HG03175 (cell line): ENCODE data around the gene DENND6B.

ENCODE experiments used
- ATAC-seq: cut with Tn5 transposase; IDR thresholded peaks from one replicate; pipeline ENCODE4 v1.9.1; 2021; ENCODE audit warnings: mild to moderate bottlenecking, moderate library complexity; ENCODE audit not compliant: unreplicated experiment

Gene DENND6B

DNA sequence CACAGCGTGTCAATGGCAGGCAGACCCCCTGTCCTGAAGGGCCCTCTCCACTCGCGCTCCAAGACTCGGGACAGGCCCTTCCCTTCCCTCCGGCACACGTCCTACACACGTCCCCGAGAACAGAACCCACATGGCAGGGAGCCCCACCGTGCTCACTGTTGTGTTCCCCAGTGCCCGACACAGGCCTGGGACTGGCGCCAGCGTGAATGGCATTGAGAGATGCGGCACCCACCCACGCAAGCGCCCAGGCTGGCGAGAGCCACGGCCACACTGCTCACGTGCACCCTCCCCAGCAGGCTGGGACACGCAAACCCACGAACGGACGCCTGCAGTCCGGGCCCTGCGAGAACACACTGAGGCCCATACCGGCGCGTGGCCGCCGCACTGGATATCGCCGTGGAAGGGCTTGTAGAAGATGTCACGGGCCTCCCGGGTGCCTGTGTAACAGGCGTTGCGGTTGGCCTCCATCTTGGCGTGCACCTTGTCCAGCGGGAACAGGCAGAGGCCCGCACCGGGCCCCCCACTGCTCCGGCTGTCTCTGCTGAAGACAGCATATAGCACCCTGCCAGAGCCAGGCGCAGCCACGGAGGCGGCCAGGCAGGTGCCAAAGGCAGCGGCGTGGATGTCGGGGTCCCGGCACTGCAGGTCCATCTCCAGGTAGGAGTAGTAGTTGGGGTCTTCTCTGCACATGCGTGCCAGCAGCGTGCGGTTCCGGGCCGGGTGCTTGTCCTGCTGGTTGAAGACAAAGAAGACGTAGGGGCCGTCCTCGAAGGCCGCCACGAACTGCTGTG is 37.5 kb downstream of the DENND6B start:
- ATAC-seq = no peak

DNA sequence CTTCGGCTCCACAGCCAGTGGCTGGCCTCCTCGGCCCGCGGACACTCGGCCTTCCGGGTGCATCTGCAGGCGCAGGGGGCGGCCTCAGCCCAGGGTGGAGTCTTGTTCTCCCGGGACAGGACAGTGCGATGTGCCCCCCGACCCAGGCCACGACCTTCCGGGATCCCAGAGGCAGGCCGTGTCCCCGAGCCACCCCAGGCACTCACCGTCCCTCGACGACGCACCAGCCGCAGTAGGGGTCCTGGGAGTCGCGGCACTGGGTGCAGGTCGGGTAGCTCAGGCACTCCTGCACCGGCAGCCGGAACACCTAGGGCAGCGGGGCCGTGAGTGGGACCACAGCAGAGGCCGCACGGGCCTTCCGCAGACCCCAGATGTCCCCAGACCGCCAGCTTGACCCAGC is 39.1 kb downstream of the DENND6B start:
- no peak for ATAC-seq

DNA sequence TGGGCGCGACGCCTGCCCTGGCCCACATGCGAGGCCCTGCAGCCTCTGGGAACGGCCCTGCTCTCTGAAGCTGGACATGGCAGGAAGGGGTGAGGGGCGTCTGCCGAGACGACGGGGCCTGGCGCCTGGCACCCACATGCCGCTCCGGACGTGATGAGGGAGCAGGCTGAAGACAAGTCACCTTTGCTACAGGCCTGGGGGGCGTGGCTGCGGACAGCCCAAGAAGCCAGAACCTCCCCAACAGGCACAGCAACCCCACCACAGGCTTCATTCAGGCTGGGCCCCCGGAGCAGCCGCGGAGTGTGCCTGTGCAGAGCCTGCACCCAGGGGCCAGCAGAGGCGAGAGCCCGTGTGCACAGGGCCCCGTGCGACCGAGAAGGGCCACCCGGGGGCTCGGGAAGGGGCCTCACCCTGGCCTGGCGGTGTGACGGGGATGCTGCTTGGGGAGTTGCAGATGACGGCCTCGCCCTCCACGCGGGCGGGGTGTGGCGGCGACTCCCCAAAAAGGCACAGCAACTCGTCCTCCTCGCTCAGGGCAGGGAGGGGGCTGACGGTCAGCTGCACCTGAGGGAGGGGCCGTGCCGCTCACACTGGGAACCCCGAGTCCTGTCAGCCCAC is 40.0 kb downstream of the DENND6B start:
- no peak for ATAC-seq

DNA sequence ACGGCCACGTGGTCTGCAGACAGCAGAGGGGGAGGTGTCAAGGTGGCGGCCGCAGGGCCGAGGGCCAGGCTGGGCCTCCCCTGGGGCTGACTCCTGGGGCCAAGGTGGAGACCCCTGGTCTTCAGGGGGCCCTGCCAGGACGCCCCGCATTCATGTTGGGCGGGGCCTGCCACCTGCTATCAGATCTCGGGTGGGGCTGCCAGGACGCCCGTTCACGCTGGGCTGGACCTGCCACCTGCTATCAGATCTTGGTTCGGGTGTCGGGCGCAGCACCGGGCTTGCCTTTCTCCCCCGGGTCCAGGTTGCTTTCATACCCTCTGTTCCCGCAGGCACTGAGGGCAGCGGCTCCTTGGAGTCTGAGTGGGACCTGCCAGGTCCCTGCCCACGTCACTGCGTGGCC is 40.5 kb downstream of the DENND6B start:
- ATAC-seq = no peak

DNA sequence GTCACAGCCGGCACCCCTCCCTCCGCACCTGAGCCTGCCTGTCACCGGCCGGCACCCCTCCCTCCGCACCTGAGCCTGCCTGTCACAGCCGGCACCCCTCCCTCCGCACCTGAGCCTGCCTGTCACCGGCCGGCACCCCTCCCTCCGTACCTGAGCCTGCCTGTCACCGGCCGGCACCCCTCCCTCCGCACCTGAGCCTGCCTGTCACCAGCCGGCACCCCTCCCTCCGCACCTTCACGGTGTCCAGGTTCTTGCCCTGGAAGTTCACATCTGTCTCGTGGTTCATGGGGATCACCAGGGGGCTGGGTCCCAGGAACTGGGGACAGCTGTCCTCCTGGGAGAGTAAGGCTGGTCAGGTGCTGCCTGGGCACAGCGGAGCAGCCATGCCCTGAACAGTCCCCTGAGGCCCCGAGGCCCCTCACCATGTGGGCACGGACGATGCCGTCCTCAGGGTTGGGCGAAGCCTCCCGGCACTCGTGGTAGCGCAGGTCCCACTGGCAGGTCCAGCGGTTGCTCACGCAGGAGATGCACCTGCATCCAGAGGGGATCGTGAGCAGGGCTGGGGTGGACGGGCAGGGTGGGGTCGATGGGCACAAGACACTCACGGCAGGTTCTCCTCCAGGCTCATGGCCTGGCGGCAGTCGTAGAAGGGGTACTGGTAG is 41.1 kb downstream of the DENND6B start:
- no peak for ATAC-seq

DNA sequence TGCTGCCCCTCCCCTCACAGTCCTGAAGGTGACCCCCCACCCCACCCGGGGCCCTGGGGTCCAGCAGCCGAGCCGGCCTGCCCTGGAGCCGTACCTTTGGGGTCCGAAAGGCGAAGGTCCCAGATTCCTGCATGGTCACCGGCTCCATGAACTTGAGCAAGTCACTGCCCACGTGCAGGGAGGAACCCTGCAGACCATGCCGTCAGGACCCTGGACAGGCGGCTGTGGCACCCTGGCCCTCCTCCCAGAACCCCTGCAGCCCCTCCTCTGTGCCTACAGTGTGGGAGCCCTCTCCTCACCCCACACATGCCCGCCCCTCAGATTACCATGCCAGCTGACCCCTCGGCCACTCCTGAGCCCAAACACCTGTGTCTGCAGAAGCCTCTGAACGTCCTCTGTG is 42.3 kb downstream of the DENND6B start:
- ATAC-seq = no peak

DNA sequence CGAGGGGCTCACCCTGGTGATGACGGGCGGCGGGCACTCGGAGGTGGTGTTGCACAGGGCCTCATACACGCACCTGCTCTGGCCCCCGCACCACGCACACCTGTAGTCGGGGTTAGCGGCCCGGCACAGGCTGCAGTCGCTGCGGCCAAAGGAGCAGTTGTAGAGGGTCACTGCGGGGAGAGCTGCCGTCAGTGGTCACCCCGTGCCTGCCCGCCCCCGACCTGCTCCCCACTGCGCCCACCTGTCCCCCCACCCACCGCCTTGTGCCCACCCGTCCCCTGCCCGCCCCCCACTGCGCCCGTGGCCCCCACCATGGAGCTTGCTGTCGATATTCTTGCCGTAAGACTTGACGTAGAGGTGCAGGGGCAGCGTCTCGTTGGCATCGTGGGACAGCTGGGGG is 43.0 kb downstream of the DENND6B start:
- no peak for ATAC-seq

DNA sequence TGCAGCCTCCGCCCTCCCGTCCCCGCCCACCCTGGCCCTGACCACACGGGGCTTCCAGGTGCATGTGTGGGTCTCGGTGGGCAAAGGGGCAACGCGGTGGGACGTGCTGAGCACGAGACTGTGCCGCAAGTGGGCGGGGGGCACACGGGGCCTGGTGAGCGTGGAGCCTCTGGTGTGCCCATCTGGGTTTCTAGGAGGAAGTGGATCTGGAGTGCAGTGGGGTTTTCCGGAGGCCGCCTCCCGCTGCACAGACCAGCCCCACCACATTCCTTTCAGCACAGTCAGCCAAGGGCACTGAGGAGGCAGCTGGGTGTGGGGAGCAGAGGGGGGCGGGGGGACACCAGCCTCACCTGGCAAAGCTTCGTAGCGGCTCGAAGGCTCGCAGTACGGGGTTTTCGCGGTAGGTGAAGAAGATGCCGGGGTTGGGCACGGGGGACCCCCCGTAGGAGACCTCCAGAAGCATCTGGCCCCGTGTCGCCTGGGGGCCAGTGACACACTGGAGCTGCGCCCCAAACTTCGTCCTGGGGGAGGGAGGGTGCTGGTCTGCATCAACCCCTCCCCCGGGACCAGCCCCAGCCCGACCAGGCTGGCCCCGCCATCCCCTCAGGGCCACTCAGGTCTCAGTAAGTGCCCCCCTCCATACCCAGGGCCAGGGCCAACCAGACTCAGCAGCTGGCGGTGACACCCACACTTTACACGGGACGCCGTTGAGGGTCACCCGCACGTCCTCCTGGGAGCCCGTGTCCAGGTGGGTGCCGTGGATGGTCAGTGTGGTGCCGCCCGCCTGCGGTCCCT is 44.3 kb downstream of the DENND6B start:
- no peak for ATAC-seq

DNA sequence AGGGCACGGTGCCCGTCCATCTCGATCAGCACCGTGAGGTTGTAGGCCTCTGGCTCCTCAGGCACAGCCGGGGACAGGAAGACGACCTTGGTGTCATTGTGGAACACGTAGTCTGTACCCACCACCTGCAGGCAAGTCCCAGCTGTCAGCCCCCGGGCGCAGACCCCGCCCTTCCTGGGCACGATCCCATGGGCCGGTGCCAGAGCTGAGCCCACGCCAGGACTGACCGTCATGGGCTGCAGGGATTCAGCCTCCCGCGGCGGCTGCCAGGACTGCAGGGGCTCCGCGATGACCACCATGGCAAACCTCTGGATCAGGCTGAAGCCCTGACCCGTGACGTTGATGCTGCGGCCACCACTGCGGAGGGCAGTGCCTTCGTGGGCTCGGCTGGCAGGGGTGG is 44.9 kb downstream of the DENND6B start:
- ATAC-seq = no peak

DNA sequence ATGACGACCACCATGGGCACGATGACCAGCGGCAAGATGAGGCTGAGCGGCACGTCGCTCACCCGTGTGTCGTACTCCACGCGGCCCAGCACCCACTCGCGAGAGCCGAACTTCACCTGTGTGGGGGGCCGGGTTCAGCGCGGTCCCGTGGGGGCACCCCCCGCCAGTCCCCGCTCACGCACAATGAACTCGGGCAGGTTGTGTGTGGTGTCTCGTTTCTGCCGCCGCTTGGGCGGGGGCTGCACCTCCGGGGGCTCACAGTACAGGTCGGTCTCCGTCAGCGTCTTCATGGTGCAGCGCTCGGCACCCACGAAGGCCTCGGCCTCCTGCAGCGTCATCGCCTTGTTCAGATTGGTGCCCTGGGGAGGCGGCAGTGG is 45.4 kb downstream of the DENND6B start:
- ATAC-seq = no peak

DNA sequence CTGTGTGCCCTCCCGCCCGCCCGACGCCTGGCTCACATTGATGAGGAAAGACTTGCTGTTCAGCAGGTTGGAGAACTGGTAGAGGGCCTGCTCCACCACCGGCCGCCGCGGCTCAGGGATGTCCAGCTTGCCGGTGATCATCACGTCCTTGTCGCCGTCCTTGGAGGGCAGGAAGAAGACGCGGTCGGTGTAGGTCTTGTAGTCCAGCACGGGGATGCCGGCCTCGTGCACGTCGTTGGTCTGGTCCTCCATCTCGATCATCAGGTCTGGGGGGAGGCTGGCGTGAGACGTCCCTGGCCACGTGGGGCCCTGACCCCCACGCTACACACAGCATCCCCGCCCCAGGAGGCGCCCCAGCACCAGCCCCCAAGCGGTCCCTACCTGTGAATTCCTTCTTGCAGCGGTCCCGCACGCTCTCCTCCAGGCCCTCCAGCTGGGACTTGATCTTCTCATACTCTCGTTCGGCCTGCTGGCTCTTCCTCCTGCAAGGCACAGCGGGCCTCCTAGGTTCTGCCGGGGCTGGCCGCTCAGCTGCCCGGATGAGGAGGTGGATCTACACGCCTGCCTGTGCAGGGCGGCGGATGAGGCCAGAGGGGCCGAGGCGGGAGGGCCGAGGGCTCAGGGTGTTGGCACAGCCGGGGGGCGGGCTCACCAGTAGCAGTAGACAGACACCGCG is 46.0 kb downstream of the DENND6B start:
- ATAC-seq = no peak

DNA sequence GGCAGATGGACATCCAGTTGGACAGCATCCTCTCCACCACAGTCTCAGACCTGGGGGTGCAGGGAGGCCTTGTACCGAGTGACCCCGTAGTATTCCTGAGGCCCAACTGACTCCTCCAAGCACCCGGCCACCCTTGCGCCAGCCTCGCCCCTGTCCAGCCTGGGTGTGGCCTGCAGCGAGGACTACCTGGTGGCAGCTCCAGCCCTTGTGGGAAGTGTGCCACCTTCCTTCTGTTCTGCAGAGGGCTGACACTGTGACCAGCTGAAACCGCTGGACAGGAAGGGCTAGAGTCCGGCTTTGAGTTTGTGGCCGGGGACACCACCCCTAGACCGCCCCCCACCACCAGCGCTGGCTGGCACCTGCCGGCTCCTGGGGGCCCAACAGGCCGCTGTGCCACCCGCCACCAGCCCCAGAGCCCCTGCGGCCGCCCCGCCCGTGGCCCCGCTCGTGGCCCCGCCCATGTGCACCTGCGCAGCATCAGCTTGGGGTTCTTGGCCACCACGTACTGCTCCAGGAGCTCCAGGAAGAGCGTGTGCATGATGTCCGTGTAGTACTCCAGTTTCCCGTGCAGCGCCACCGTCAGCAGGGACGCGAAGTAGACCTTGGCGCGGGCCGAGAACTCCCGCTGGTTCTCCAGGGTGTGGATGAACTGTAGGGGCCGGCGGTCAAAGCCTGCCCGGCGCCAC is 46.6 kb downstream of the DENND6B start:
- ATAC-seq = no peak

DNA sequence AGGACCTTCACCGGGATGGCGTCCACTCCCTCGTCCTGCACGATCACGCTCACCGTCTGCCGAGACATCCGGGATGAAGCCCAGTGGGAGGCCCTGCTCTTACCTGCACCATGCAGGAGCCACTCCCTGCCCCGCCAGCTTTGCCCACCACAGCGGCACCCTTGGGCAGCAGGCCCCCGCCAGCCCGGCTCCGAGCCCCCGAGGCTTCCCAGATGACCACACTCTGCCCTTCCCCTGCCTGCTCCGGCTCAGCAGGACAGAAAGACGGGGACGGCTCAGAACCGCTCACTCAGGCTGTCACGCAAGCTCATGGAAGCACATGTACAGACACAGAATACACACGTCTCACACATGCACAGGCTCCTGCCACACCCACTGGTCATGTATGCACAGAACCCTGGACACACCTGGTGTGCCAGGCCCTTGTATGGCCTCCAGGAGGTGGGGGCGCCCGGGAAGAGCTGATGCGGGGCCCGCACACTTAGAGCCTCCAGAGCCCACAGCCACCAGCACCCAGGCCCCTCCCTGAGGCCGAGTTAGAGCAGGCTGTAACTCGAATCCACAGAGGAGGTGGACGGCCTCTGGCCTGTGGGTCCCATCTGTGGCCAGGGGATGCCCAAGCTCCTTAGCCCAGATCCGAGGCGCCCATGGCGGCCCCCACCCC is 47.7 kb downstream of the DENND6B start:
- ATAC-seq = no peak

DNA sequence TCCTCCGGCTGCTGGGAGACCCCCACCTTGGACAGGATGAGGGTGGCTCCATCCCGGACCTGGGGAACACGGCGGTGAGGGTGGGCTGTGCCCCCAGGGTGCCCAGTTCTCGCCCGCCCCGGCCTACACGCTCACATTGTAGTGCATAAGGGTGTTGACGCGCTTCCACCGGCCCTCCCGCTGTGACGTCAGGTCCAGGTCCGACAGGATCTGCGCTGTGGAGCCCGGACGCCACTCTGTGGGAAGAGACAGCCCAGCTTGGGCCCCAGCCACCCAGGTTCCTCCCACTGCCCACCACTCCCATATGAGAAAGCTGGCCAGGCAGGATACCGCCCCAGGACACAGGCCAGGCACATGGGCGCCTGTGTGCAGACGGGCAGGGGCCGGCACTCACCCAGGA is 48.4 kb downstream of the DENND6B start:
- no peak for ATAC-seq

DNA sequence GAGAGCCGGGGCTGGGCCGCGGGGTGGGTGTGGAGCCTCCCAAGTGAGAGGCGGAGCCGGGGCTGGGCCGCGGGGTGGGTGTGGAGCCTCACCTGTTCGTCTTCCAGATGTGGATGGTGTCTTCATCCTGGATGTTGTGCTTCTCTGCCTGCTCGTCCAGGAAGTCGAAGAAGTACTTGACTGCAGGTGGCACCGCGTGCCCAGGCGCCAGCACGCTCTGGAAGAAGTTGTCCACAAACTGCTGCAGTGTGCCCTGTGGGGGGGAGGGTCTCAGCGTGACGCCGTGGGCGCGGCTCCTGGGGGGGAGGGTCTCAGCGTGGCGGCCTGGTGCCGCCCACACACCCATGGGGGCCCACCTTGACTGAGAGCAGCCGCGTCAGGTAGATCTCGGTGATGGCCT is 49.1 kb downstream of the DENND6B start:
- ATAC-seq = no peak

DNA sequence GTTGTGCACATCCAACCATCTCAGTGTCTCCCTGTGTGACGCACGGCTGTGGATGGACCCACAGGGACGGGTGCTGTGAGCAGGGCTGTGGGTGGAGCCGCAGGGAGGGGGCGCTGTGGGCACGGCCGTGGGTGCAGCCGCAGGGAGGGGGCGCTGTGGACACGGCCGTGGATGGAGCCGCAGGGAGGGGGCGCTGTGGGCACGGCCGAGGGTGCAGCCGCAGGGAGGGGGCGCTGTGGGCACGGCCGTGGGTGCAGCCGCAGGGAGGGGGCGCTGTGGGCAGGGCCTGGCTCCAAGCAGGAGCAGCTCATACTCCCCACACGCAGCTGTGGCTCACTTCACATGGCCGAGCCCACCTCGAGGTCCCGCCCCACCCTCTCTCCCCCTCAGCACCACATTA is 50.7 kb downstream of the DENND6B start:
- peak; percentile 66 for ATAC-seq

DNA sequence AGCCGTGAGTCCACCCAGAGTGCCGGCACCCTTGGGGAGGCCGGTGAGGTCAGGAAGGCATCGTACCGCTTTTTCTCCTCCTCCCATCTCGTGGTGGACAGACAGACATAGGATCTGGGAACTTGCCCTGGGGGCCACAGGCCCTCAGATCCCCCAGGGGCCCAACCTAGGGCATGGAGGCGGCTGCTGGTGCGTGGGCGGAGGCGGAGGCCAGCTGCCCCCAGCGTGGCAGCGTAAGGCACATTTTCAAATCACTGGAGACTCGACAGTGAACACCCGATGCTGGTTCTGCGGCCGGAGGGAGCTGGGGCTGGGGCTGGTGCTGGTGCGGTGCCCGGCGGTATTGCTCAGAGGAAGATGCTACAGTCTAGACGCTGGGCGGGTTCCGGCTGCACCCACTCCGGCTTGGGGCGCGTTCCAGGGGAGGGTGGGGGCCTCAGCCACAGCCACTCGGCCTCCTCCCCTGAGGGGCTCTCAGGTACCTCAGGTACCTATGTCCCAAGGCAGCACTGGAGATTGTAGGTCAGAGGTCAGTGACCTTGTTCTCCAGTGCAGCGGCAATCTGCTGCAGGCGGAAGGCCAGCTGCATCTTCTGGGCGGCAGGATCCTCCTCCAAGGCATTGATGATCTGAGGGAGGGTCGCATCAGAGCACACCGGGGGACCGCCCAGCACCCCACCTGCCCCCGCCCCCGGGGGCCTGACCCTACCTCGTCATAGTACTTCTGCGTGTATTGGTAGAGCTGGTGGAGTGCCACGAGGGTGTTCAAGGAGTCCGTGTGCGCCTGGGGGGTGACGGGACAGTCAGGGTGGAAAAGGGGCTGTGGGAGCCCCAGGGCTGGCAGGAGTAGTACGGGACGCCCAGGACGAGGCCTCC is 51.4 kb downstream of the DENND6B start:
- ATAC-seq = no peak

DNA sequence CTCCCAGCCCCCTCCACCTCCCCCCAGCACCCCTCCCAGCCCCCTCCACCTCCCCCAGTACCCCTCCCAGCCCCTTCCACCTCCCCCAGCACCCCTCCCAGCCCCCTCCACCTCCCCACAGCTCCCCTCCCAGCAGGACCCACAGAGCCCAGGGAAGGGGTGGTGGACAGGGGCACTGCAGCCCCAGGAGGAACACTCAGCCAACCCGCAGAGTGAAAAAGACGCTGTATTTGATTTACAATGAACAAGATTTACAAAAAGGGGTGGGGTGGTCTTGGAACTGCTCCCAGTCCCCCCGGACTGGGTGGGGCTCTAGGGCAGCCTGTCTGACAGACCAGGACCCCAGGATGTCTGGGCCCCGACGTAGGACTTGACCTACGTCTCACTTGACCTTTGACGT is 52.0 kb downstream of the DENND6B start:
- no peak for ATAC-seq

DNA sequence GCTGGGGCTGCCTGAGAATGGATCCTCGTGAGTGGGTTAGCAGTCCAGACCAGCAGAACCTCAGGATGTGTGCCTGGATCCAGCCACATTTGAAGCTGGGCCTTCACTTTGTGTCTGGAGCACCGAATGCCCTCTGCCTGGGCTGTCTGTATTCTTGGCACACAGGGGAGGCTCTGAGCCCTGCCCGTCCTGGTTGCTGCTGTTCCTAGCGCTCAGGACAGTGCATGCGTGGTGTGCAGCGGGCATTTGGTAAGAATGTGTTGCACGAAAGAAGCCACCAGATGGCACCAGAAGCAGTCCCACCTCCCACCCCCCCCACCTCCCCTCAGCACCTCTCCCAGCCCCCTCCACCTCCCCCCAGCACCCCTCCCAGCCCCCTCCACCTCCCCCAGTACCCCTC is 52.5 kb downstream of the DENND6B start:
- no peak for ATAC-seq
